Omental fat pad (tissue), 4 donors: ENCODE measurements around the gene NCAPG2. TPM values are rescaled to one million over a fixed set of nuclear protein-coding genes. Genes with fewer than 3 reads are reported as not detected.

Experiments used
- ATAC-seq: fragments of 150-250 bp; one replicate; pipeline ENCODE4 v1.9.1; 2016; ENCODE audit warnings: mild to moderate bottlenecking, moderate library complexity; ENCODE audit not compliant: low FRiP score
- DNase-seq: peaks from one replicate; pipeline ENCODE4 v3.0.0-alpha.2; 2019; ENCODE audit warnings: low spot score
- total RNA-seq, 4 donors: library from RNA; depleted of rRNA; stranded (reverse); fragments of >200 nt; gene quantifications; one replicate each; pipeline ENCODE4 v1.1.0, GENCODE V29; 2016
- TF ChIP-seq, protein P1 (sequence below), 3 donors: fragments of 450-650 bp; IDR thresholded peaks; one replicate each; pipeline ENCODE4 v1.5.1; 2016 to 2017; ENCODE audit warnings: antibody characterized with exemption in 3 of 3, mild to moderate bottlenecking in 3 of 3, moderate library complexity in 2 of 3

The NCAPG2 gene
- total RNA-seq, 4 donors from 2014 or later: 5.0 to 9.4 (median 8.7) TPM

DNA sequence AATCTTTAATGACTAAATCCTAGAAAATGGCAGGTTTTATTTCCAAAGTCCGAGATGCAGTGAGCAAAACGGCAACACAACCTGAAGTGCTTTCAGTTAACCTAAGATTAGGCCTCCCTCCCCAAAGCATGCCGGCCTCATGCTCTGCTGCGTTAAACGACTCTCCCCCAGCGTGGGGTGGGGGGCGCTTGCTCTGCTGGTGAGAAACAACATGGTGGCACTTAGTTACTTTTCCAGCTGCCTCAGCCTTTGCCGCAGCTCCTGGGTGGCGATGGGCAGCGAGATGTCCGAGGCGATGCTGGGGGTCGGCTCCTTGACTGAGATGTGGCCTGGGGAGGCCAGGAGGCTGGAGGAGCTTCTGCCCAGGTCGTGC, 36.7 kb upstream of the NCAPG2 start:
- TF ChIP-seq, protein P1, sequence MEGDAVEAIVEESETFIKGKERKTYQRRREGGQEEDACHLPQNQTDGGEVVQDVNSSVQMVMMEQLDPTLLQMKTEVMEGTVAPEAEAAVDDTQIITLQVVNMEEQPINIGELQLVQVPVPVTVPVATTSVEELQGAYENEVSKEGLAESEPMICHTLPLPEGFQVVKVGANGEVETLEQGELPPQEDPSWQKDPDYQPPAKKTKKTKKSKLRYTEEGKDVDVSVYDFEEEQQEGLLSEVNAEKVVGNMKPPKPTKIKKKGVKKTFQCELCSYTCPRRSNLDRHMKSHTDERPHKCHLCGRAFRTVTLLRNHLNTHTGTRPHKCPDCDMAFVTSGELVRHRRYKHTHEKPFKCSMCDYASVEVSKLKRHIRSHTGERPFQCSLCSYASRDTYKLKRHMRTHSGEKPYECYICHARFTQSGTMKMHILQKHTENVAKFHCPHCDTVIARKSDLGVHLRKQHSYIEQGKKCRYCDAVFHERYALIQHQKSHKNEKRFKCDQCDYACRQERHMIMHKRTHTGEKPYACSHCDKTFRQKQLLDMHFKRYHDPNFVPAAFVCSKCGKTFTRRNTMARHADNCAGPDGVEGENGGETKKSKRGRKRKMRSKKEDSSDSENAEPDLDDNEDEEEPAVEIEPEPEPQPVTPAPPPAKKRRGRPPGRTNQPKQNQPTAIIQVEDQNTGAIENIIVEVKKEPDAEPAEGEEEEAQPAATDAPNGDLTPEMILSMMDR (IDR thresholded peaks at IDR 0.05): no peak
- no peak for DNase-seq
- no peak for ATAC-seq

DNA sequence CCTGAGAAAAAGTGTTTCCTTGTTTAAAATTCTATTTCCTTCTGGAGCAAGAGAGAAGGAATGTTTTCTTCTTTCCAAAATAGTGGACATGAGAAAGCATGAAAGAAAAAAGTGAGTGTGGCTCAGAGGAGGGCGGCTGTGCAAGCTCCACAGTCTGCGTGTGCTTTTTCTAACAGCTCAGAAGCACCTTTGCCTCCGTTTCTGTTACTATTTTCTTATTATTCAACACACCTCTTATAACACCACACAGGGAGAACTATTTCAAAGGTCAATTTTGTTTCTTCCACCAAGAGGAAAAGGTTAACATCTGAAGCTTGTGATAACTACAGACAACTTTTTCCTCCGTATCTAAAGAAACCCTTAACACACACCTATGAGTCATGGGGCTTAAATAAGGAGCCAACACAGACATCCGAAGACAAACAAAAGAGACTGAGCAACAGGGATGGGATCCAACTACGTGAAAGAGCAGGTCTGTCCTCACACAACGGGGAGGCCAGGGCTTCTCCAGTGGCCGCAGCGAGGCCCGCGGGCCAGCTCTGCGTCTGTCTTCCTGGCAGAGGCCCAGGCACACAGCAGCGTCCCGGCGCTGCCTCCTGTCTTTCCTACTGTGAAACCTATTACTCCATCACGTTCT, 36.2 kb upstream of the NCAPG2 start:
- ATAC-seq (no peak), DNase-seq (no peak)
- TF ChIP-seq, protein P1 (IDR thresholded peaks at IDR 0.05): no peak

DNA sequence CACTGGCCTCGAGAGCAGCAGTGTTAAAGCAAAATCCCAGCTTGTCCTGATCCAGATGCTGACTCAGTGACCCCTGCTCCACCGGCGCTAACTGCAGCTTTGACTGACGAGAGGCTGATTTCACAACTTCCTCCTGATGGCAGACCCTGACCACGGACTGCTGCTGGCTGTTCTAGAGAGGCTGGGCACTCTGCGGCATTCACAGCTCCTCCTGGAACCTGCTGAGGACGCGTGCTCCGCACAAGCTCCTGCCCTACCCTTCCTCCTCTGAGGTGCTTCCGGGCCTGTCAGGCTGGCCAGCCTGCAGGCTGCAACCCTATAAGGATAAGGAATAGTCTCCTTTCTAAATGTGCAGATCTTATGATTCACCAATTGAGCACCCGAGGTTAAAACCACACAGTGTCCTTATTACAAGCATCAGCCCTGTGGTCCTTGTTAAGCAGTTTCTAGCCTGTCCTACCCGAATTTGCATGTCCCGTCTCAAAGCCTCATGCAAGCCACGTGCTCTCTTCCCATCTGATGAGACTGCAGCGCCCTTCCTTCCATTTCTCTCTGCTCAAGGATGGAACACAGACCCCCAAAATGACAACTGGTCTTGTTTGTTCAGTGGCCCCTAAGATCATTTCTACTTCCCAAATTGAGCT, 35.5 kb upstream of the NCAPG2 start:
- TF ChIP-seq, protein P1 (IDR thresholded peaks at IDR 0.05): no peak
- no peak for ATAC-seq
- DNase-seq: no peak

DNA sequence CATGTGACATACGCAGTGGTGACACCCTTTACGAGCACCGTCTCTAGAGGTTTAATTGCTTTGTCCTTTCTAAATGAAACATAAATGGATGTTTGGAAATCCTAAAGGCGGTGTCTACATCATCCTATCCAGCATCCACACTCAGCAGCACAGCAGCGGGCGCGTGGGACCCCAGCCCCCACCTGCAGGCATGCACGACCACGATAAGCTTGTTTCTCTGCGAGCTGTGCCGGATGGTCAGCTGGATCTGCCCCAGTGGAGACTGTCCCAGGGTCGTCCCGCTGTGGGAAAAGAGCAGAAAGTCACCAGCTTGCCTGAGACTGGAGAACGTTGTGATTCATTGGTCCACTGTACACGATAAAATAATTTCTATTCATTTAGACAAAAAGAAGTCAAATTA, 34.2 kb upstream of the NCAPG2 start:
- TF ChIP-seq, protein P1 (IDR thresholded peaks at IDR 0.05): no peak
- DNase-seq (no peak), ATAC-seq (no peak)

DNA sequence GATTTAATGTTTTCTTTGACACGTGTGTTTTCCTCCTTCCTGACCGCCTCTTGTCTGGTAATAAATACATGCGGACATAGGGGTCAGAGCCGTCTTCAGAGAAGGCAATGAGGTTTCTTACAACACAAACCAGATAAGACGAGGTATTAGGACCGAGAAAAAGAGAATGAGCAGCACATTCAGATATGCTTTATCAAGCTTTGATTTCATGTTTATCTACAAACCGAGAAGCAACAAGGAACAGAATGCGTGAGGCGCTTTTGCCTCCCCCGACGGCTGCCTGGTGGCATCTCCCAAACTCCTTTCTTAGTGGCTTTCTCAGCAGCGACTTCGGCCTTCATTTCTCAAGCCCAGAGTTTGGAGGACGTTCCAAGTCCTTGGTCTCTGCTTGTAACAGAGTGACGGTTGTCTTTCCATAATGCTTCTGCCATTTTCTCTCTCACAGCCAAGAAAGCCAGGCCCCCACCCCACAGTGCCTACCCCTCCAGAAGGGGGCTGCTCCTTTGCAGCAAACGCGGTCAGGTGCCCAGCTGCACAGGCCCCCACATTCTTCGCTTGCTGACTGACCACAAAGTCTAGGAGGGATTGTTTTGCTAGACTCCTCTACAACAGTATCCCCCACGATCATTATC, 32.6 kb upstream of the NCAPG2 start:
- ATAC-seq: no peak
- DNase-seq: no peak
- TF ChIP-seq, protein P1 (IDR thresholded peaks at IDR 0.05): no peak

DNA sequence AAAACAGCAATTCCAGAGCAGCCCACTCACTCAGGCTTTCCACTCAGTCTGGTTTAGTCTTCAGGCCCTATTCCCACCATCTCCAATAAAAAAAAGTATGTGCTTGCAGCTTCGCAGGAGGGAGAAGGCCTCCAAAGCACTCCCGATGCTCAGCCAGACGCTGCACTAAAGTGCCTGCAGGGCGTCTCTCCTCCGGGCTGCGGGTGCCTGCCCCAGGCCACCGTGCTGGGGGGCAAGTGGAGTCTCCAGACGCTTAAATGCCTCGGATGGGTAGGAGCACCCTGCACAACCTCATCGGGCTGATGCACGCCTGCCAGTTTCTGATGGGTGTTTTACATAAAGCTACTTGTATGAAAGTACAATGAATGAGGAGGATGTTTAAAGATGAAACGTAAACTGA, 31.3 kb upstream of the NCAPG2 start:
- ATAC-seq (no peak), DNase-seq (no peak)
- TF ChIP-seq, protein P1 (IDR thresholded peaks at IDR 0.05): no peak

DNA sequence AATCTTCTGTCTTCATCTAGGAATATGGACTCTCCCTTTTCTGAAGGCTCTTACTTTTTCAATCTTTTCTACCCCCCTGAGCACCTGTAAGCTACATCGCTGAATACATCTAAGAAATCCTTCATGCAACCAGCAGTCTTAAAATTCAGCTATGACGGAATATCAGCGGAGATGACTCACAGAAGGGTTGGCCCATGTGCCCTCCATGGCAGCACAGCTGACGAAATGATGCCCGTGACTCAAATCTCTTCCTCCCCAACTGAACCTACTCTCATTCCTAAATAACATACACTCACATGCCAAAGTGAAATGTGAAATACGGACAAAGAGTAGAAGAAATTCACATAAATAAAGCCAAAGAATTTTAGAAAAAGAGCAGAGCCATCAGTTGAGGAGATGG, 30.3 kb upstream of the NCAPG2 start:
- TF ChIP-seq, protein P1 (IDR thresholded peaks at IDR 0.05): no peak
- no peak for ATAC-seq
- DNase-seq: no peak
